ENCODE measurements around the gene CCR1.
"Not testable (repeated sequence)": the region's sequence is repeated elsewhere in the genome, so short reads cannot be mapped to it uniquely, and the experiment has no call there.

The CCR1 gene

GRCh38 chr3:46213201-46213600, 5.1 kb upstream of the CCR1 start:
- in situ Hi-C loops (cut with HindIII; ENCODE audit: low sequenced_read_pairs): no loop called here

GRCh38 chr3:46212101-46212500, 4.0 kb upstream of the CCR1 start:
- in situ Hi-C loops (cut with HindIII; ENCODE audit: low sequenced_read_pairs): no loop called here

- in situ Hi-C loops (cut with HindIII; ENCODE audit: low sequenced_read_pairs): no loop called here
These were observed 1.8 kb upstream of the CCR1 start for GRCh38 chr3:46209746-46210470.

GRCh38 chr3:46209053-46209452, 940 bp upstream of the CCR1 start:
- in situ Hi-C loops (cut with HindIII; ENCODE audit: low sequenced_read_pairs): no loop called here

- in situ Hi-C loops (cut with HindIII; ENCODE audit: low sequenced_read_pairs): not testable (repeated sequence)
These were observed 599 bp downstream of the CCR1 start for GRCh38 chr3:46207514-46207913.

GRCh38 chr3:46206282-46207015, 1.7 kb downstream of the CCR1 start:
- in situ Hi-C loops (cut with HindIII; ENCODE audit: low sequenced_read_pairs): no loop called here

GRCh38 chr3:46205286-46205960, 2.7 kb downstream of the CCR1 start:
- in situ Hi-C loops (cut with HindIII; ENCODE audit: low sequenced_read_pairs): no loop called here

- in situ Hi-C loops (cut with HindIII; ENCODE audit: low sequenced_read_pairs): no loop called here
These were observed 4.4 kb downstream of the CCR1 start for GRCh38 chr3:46203681-46204080.

- in situ Hi-C loops (cut with HindIII; ENCODE audit: low sequenced_read_pairs): no loop called here
These were observed 5.6 kb downstream of the CCR1 start for GRCh38 chr3:46202535-46202934.

GRCh38 chr3:46200790-46201189, 7.3 kb downstream of the CCR1 start:
- in situ Hi-C loops (cut with HindIII; ENCODE audit: low sequenced_read_pairs): no loop called here

- in situ Hi-C loops (cut with HindIII; ENCODE audit: low sequenced_read_pairs): no loop called here
These were observed 7.9 kb downstream of the CCR1 start for GRCh38 chr3:46200211-46200610.

- in situ Hi-C loops (cut with HindIII; ENCODE audit: low sequenced_read_pairs): no loop called here
These were observed 11.7 kb downstream of the CCR1 start for GRCh38 chr3:46196261-46196957.

- in situ Hi-C loops (cut with HindIII; ENCODE audit: low sequenced_read_pairs): loop anchor here (5.0 kb wide), 1 partner anchor 73 kb away; no protein-coding TSS in a partner anchor
These were observed 13.1 kb downstream of the CCR1 start for GRCh38 chr3:46194868-46195553.

- in situ Hi-C loops (cut with HindIII; ENCODE audit: low sequenced_read_pairs): loop anchor here (5.0 kb wide), 1 partner anchor 71 kb away; no protein-coding TSS in a partner anchor
These were observed 14.7 kb downstream of the CCR1 start for GRCh38 chr3:46193436-46193835.

GRCh38 chr3:46192939-46193338, 15.2 kb downstream of the CCR1 start:
- in situ Hi-C loops (cut with HindIII; ENCODE audit: low sequenced_read_pairs): loop anchor here (5.0 kb wide), 1 partner anchor 71 kb away; no protein-coding TSS in a partner anchor

GRCh38 chr3:46191730-46192129, 16.4 kb downstream of the CCR1 start:
- in situ Hi-C loops (cut with HindIII; ENCODE audit: low sequenced_read_pairs): loop anchor here (5.0 kb wide), 1 partner anchor 69 kb away; no protein-coding TSS in a partner anchor

GRCh38 chr3:46188708-46189107, 19.4 kb downstream of the CCR1 start:
- in situ Hi-C loops (cut with HindIII; ENCODE audit: low sequenced_read_pairs): no loop called here

- in situ Hi-C loops (cut with HindIII; ENCODE audit: low sequenced_read_pairs): no loop called here
These were observed 20.2 kb downstream of the CCR1 start for GRCh38 chr3:46187876-46188275.

- in situ Hi-C loops (cut with HindIII; ENCODE audit: low sequenced_read_pairs): no loop called here
These were observed 20.8 kb downstream of the CCR1 start for GRCh38 chr3:46187341-46187700.
